Heart left ventricle (tissue), 16 donors: Measurements from ENCODE around the gene CR1L. TPM values are rescaled to one million over a fixed set of nuclear protein-coding genes. Genes with fewer than 3 reads are reported as not detected.
A peak's percentile ranks its signal among the peaks of the same experiment; 100 is the strongest.
"Not testable (repeated sequence)": the region's sequence is repeated elsewhere in the genome, so short reads cannot be mapped to it uniquely, and the experiment has no call there.

Experiments used
- ATAC-seq, 4 donors: fragments of 200-7000 bp; cut with Tn5 transposase; one replicate each; pipeline ENCODE4 v1.9.1; 2020 to 2022; ENCODE audit warnings: moderate library complexity in 4 of 4, mild to moderate bottlenecking in 3 of 4, moderate number of reproducible peaks in 1 of 4
- DNase-seq, 5 donors: peaks; one replicate each; pipeline ENCODE4 v3.0.0-alpha.2; 2020
- H3K27ac ChIP-seq, 12 donors: fragments of 200-600 bp; sonication (generic) in 4 of 12; one replicate each; pipeline versions ENCODE4 v1.5.0 to v1.8.0; 2016 to 2022; ENCODE audit warnings: mild to moderate bottlenecking in 2 of 12
- H3K27me3 ChIP-seq, 9 donors: fragments of 200-600 bp; sonication (generic) in 2 of 9; one replicate each; pipeline versions ENCODE4 v1.5.1 to v1.8.0; 2016 to 2022; ENCODE audit warnings: mild to moderate bottlenecking in 3 of 9
- H3K36me3 ChIP-seq, 9 donors: fragments of 200-600 bp; sonication (generic) in 2 of 9; one replicate each; pipeline versions ENCODE4 v1.5.0 to v1.8.0; 2018 to 2022; ENCODE audit warnings: mild to moderate bottlenecking in 2 of 9
- H3K4me1 ChIP-seq, 12 donors: fragments of 200-600 bp; sonication (generic) in 4 of 12; one replicate each; pipeline versions ENCODE4 v1.5.0 to v1.8.0; 2016 to 2022; ENCODE audit warnings: mild to moderate bottlenecking in 3 of 12
- H3K4me3 ChIP-seq, 12 donors: fragments of 200-600 bp; sonication (generic) in 4 of 12; one replicate each; pipeline versions ENCODE4 v1.5.0 to v1.8.0; 2017 to 2022; ENCODE audit warnings: mild to moderate bottlenecking in 9 of 12, moderate library complexity in 4 of 12
- H3K9me3 ChIP-seq, 12 donors: fragments of 200-600 bp; sonication (generic) in 4 of 12; one replicate each; pipeline versions ENCODE4 v1.5.0 to v1.8.0; 2016 to 2022; ENCODE audit warnings: mild to moderate bottlenecking in 1 of 12
- CTCF ChIP-seq, 12 donors: fragments of 200-600 bp; sonication (generic) in 4 of 12; IDR thresholded peaks; one replicate each; pipeline versions ENCODE4 v1.5.0 to v1.8.0; 2018 to 2022; ENCODE audit warnings: antibody characterized with exemption in 12 of 12, mild to moderate bottlenecking in 5 of 12
- POLR2A ChIP-seq, 2 donors: fragments of 450-650 bp; IDR thresholded peaks; one replicate each; pipeline ENCODE4 v1.6.1; 2017; ENCODE audit warnings: antibody characterized with exemption in 2 of 2, mild to moderate bottlenecking in 2 of 2, moderate library complexity in 2 of 2
- WGBS, 4 donors: extraction: QIAGEN DNeasy Blood & Tissue Kit in 2 of 4; methylation state at CpG; one replicate each; pipeline versions ENCODE4 v1.1.5 to v1.1.7; 2013 to 2018; 5-methylcytosine and 5-hydroxymethylcytosine counted together
- intact Hi-C, 10 donors: fragments of 100-400 bp; cut with DNase I; formaldehyde crosslinking; loops; one replicate each; pipeline versions ENCODE4 v1.11.1 to v1.14.2; 2022
- polyA plus RNA-seq, 2 donors: library from polyadenylated mRNA; stranded (reverse); fragments of 200-250 nt; gene quantifications; one replicate each; pipeline ENCODE4 v1.2.3, GENCODE V29; 2013
- total RNA-seq, 9 donors: library from RNA; depleted of rRNA in 2 of 9; stranded (reverse); fragments of >200 nt in 2 of 9; fragmentation: NEBNext Ultra II Directional in 3 of 9; extraction: Animal tissue kit (Norgen Biotek cat#: 25700) in 3 of 9; gene quantifications; one replicate each; pipeline versions ENCODE4 v1.1.0 to v1.2.4, GENCODE V29; 2016 to 2023
- donor health status: ischemic (EF 13 %, LVEDD 7.1; RV severe dilation, severe dysfunction).
- donor health status: healthy with polysubstance abuse.
- donor health status: DM: no; HTN: yes; CAD: no.
- donor health status: DM: no; HTN: no; CAD: no.
- donor health status: ischemic (EF 25% LVEDD 6.9; RV normal size, moderate dysfunction).
- donor health status: ischemic (EF 25% LVEDD 5.7; RV mildly dilated, moderate dysfunction).
- donor health status: healthy.
- donor health status: DM: yes; HTN: yes; CAD: no.
- donor health status: ischemic (EF 35%, LVEDD 5.7; RV mildly dilated, moderate dysfunction).
- donor health status: nonischemic (EF 11% LVEDD 7.7; RV severe dilation, severe dysfunction).
- donor health status: DM: yes; HTN: yes; CAD: no.
- donor health status: PGD.
- donor health status: ischemic (EF 29% LVEDD 5.4; RV normal size, mild dysfunction).
- donor health status: nonischemic (EF 23%, LVEDD 6.1; RV moderate dilation, normal function).

CR1L gene
- total and polyA plus RNA-seq, 11 donors = 0.41 to 1.1 TPM; not detected in 9

GRCh38 chr1:207691010-207691409 lies 46.1 kb downstream of the CR1L start:
- no peak for ATAC-seq
- H3K9me3 ChIP-seq = no peaks in the 10 kb centered on the region
- H3K4me3 ChIP-seq = no peak overlapping the region
- H3K27me3 ChIP-seq = peaks cover 0 to 24% (median 0%) of the 10 kb centered on the region in 9 donors
- TF ChIP-seq CTCF (IDR thresholded peaks at IDR 0.05) = no peak
- TF ChIP-seq POLR2A (IDR thresholded peaks at IDR 0.05) = no peak
- intact Hi-C loops = no loop called here
- DNase-seq = no peak
- H3K27ac ChIP-seq = no peak overlapping the region
- no peaks in the 10 kb centered on the region for H3K4me1 ChIP-seq
- no peaks in the 10 kb centered on the region for H3K36me3 ChIP-seq

- Histone ChIP-seq H3K27me3 (peaks cover 0 to 24% (median 0%) of the 10 kb centered on the region in 9 donors), H3K27ac (no peak overlapping the region), H3K36me3 (no peaks in the 10 kb centered on the region), H3K4me3 (no peak overlapping the region), H3K9me3 (no peaks in the 10 kb centered on the region), H3K4me1 (no peaks in the 10 kb centered on the region)
- no peak for ATAC-seq
- intact Hi-C loops = no loop called here
- no peak for DNase-seq
- TF ChIP-seq CTCF (IDR thresholded peaks at IDR 0.05) (no peak), POLR2A (IDR thresholded peaks at IDR 0.05) (no peak)
- WGBS, 4 donors = 84 to 87% (median 86%) methylated on average over 11 of the region's 11 CpGs
Observed at GRCh38 chr1:207691841-207692240, 46.9 kb downstream of the CR1L start.

GRCh38 chr1:207692291-207692690 lies 47.4 kb downstream of the CR1L start:
- DNase-seq, H3K27ac ChIP-seq, H3K36me3 ChIP-seq, H3K4me3 ChIP-seq, ATAC-seq, H3K4me1 ChIP-seq, H3K9me3 ChIP-seq, intact Hi-C loops: not testable (repeated sequence)
- H3K27me3 ChIP-seq = peaks cover 0 to 24% (median 0%) of the 10 kb centered on the region in 9 donors
- 70 to 80% (median 72%) methylated on average over 7 of the region's 7 CpGs for WGBS, 4 donors

- WGBS, 4 donors = 69 to 80% (median 75%) methylated on average over 2 of the region's 2 CpGs
- H3K4me3 ChIP-seq = no peak overlapping the region
- no peak for TF ChIP-seq CTCF (IDR thresholded peaks at IDR 0.05)
- TF ChIP-seq POLR2A (IDR thresholded peaks at IDR 0.05) = no peak
- no peaks in the 10 kb centered on the region for H3K4me1 ChIP-seq
- no peaks in the 10 kb centered on the region for H3K9me3 ChIP-seq
- intact Hi-C loops = no loop called here
- ATAC-seq (no peak), DNase-seq (no peak)
- H3K36me3 ChIP-seq = no peaks in the 10 kb centered on the region
- peaks cover 0 to 23% (median 0%) of the 10 kb centered on the region in 9 donors for H3K27me3 ChIP-seq
- H3K27ac ChIP-seq = no peak overlapping the region
Observed at GRCh38 chr1:207695891-207696290, 51.0 kb downstream of the CR1L start.

GRCh38 chr1:207698822-207699483 lies 54.0 kb downstream of the CR1L start:
- Histone ChIP-seq H3K27me3 (peaks cover 0 to 3% (median 0%) of the 10 kb centered on the region in 9 donors), H3K4me3 (no peak overlapping the region), H3K36me3 (no peaks in the 10 kb centered on the region), H3K27ac (no peak overlapping the region), H3K4me1 (no peaks in the 10 kb centered on the region), H3K9me3 (no peaks in the 10 kb centered on the region)
- TF ChIP-seq POLR2A (IDR thresholded peaks at IDR 0.05) (no peak), CTCF (IDR thresholded peaks at IDR 0.05) (peak; percentile 44 to 72 (median 60))
- intact Hi-C loops = no loop called here
- peak; percentile 59 to 73 (median 66) for ATAC-seq
- WGBS, 4 donors = 53 to 57% (median 55%) methylated on average over 4 of the region's 4 CpGs
- peak in 4 of 5 donors; percentile 20 to 40 (median 25) for DNase-seq
